ENCODE data around the gene F13A1.

The F13A1 gene

DNA sequence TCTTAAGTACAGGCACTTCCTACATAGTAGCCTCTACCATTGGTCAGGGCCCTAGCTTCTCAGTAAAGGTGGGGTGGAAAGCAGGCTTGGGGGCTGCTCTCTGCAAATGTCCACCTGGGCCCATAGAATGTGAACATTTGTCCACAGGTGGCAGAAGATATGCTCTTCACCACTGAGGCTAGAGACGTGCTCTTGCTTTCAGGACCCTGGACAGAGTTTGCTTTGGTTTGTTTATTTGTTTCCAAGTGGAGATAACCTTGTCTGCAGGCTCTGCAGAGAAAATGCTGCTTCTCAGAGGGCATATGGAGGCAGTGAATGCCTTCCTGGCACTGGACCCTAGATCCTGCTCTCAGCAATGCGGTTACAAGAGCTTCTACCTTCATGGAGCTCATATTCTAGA, 129.0 kb downstream of the F13A1 start:
- no peak for DNase-seq

GRCh38 chr6:6180684-6181083, 139.8 kb downstream of the F13A1 start:
- DNase-seq: no peak

GRCh38 chr6:6179858-6180623, 140.4 kb downstream of the F13A1 start:
- DNase-seq: no peak

DNA sequence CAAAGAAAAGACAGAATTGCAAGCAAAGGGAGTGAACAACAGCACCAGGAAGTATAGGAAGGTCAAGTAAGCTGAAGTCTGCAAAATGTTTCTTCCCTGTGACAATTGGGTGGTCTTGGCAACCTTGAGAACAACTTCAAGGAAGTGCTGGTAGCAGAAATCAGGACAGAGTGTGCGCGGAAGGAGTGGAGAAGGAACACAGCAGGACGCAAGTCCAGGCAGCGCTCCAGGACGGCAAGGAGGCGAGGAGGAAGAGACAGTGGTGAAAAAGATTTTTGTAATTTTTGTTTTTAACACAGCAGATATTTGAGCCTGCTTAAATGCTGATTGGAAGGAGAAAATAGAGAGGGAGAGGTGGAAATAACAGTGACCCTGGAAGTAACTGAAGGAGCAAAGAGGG, 141.7 kb downstream of the F13A1 start:
- DNase-seq: no peak

DNA sequence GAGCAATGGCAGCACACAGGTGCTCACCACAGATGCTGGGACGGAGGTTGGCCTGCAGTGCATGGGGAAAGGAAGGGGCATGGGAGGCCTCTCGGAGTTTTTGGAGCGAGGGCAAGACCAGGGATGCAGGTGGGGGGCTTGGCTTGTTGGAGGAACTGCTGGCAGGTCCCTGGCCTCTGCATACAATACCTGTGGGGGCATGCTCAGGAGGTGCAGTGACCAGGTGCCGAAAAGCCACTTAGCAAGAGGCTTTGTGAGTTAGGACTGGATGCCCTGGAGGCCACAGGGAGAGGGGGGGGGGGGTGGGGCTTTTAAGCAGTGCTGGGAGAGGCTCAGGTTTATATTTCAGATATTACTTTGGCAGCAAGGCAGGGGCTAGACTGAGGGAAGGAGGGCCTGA, 142.7 kb downstream of the F13A1 start:
- no peak for DNase-seq

DNA sequence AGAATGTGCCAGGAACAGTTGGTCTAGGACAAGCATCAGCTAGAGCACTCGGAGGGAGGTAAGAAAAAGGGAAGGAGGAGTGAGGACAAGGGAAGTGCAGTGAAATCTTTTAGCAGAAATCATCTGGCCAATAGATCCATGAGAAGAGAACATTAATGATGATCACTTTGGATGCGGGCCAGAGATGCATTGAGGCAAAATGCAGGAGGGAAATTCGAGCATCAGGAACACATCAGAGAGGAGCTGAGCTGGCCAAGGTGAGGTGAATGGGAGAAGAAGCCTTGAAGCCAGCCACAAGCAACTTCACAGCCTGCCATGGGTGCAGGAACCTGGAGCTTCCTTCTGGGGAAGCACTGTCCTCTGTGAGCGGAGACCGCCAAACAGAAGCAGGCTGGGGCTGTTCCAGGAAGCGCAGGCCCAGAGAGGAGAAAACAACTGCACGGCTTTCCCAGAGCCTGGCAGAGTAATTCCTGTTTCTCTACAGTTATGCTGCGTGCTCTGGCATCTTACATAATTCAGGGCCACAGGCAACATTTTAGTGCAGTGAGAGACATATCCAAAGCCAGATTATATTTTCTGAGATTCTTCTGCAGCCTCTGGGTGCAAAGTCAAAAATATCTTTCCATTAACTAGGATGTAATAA, 143.8 kb downstream of the F13A1 start:
- no peak for DNase-seq

DNA sequence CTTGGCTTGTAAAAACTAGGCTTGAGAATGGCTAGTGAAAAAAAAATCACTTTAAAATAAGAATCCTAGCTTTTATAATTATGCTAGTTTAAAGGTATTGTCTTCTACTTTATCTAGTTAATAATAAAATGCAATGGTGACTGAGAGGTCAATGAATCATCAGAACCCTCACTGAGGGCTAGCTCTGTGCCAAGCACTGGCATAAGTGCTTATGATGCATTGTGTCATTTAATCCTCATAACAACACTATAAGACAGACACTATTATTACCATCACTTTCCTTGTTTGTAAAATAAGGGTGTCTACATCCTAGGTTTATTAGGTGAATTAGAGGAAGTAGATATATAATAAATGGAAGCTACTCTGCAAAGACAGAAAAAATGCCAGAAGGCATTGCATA, 144.3 kb downstream of the F13A1 start:
- DNase-seq: no peak

DNA sequence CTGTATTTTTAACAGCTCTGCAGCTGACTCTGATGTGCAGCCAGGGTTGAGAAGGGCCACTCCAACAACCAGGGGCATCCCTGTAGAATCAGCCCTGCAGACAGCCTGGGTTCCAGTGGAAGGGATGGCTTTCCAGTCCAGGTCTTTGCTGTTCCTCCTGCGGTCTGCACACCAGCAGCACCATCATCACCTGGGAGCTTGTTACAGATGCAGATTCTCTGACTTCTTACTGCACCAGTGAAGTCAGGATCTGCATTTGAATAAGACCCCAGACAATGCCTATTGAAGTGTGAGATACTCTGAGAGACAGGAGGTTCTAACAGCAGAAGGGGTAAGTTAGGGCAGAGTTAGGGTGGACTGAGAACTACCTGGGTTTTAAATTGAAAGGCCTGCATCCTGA, 151.3 kb downstream of the F13A1 start:
- DNase-seq: no peak

DNA sequence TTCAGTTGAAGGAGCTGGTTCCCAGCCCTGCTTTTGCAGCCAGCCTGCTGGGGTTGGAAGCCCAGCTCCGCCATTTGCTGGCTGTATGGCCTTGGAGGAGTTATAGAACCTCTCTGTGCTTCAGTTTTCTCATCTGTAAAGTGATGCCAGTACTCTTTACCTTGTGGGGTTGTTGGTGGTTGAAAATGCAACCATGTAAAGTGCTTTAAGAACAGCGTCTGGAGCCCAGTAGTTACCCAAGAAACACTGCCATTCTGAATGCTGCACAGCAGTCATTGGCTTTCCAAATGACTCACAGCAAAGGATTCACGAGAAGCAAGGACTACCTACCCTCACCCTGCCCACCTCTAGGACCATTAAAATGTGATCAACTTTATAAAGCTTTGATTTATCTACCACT, 154.4 kb downstream of the F13A1 start:
- no peak for DNase-seq

GRCh38 chr6:6164367-6164766, 156.1 kb downstream of the F13A1 start:
- DNase-seq: no peak

- DNase-seq: no peak
Observed at GRCh38 chr6:6154335-6154734, 166.1 kb downstream of the F13A1 start.

GRCh38 chr6:6152060-6152459, 168.4 kb downstream of the F13A1 start:
- no peak for DNase-seq

- no peak for DNase-seq
Observed at GRCh38 chr6:6148192-6148815, 172.2 kb downstream of the F13A1 start.

- DNase-seq: peak; percentile 52
Observed at GRCh38 chr6:6131492-6132109, 188.9 kb downstream of the F13A1 start.

DNA sequence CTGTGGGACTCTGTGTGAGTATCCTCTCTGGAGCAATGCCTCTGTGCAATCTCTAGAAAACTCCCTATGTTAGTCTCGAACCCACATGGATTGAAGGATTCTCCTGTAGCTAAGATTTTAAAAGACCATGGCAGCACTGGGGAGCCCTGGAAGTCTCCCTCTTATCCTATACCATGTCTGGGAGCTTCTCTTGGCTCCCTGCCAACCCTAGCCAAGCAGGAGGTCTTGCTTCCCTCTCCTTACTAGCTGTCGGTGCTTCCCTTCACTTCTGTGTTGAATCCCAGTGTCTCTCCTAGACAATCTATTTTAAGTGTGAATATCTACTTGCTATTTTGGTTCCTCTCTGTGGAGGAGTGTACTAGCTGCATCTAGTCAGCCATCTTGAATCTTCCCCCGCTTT, 195.0 kb downstream of the F13A1 start:
- no peak for DNase-seq

- DNase-seq: no peak
Observed at GRCh38 chr6:6123803-6124202, 196.7 kb downstream of the F13A1 start.

GRCh38 chr6:6121943-6122342, 198.5 kb downstream of the F13A1 start:
- no peak for DNase-seq

DNA sequence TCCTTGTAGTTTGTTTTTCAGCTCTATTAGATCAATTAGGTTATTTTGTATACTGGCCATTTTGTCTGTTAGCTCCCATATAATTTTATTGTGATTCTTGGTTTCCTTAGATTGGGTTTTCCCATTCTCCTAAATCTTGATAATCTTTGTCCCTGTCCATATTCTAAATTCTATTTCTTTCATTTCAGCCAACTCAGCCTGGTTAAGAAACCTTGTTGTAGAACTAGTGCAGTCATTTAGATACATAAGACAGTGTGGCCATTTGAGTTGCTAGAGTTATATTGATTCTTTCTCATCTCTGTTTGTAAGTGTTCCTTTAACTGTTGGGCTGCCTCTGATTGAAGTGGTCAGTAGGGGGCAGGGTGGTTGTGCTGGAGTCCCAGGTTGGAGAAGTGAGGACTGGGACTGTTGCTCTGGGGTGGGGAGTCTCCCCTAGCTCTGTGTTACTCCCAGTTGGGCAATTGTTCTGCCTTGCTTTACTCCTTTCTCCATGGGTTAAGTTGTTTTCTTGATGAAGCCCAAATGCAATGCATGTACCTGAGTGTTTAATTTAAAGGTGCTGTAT, 214.9 kb downstream of the F13A1 start:
- DNase-seq: no peak
